Fibroblast of lung (primary cell): Measurements from ENCODE around the gene DNAJB6. TPM values are rescaled to one million over a fixed set of nuclear protein-coding genes. Genes with fewer than 3 reads are reported as not detected.

Experiments used
- DNase-seq, 2 donors: peaks; one replicate each; pipeline versions ENCODE4 v3.0.0 to v3.0.0-alpha.2; 2010; ENCODE audit warnings: low read depth in 2 of 2
- H2AFZ ChIP-seq: 2 replicates; pipeline ENCODE4 v1.5.1; 2012; ENCODE audit warnings: low read length, control low read depth, inconsistent platforms
- H3K27ac ChIP-seq: 2 replicates; pipeline ENCODE4 v1.5.1; 2011; ENCODE audit warnings: low read length, control low read depth; ENCODE audit not compliant: insufficient read depth
- H3K27me3 ChIP-seq: 2 replicates; pipeline ENCODE4 v1.5.1; 2011; ENCODE audit warnings: mild to moderate bottlenecking, low read length; ENCODE audit not compliant: control insufficient read depth, insufficient read depth
- H3K36me3 ChIP-seq: 2 replicates; pipeline ENCODE4 v1.5.1; 2011; ENCODE audit warnings: low read length; ENCODE audit not compliant: control insufficient read depth, insufficient read depth
- H3K4me1 ChIP-seq: 2 replicates; pipeline ENCODE4 v1.5.1; 2011; ENCODE audit warnings: low read length; ENCODE audit not compliant: control insufficient read depth, insufficient read depth; ENCODE audit errors: extremely low read depth
- H3K4me2 ChIP-seq: 2 replicates; pipeline ENCODE4 v1.5.1; 2011; ENCODE audit warnings: low read length, control low read depth; ENCODE audit not compliant: insufficient read depth; ENCODE audit errors: extremely low read depth
- H3K4me3 ChIP-seq, 4 experiments: fragments of 200-600 bp in 1 of 4; sonication (generic) in 1 of 4; replicated peaks in 1 of 4; 2 replicates each; pipeline ENCODE4 v1.5.1; 2011 to 2016; ENCODE audit warnings: low read length in 4 of 4, low read depth in 3 of 4, mild to moderate bottlenecking in 3 of 4, control low read depth in 2 of 4, inconsistent platforms in 1 of 4, mixed read lengths in 1 of 4; ENCODE audit not compliant: insufficient read depth in 1 of 4; ENCODE audit errors: control extremely low read depth in 1 of 4
- H3K79me2 ChIP-seq: 2 replicates; pipeline ENCODE4 v1.5.1; 2012; ENCODE audit warnings: mild to moderate bottlenecking, low read length, inconsistent platforms; ENCODE audit not compliant: control insufficient read depth, insufficient read depth
- H3K9ac ChIP-seq: 2 replicates; pipeline ENCODE4 v1.5.1; 2011; ENCODE audit warnings: mild to moderate bottlenecking, low read length, control low read depth; ENCODE audit not compliant: insufficient read depth
- H3K9me3 ChIP-seq: 2 replicates; pipeline ENCODE4 v1.5.1; 2012; ENCODE audit warnings: low read depth, low read length; ENCODE audit not compliant: control insufficient read depth, insufficient read depth
- H4K20me1 ChIP-seq: 2 replicates; pipeline ENCODE4 v1.5.1; 2011; ENCODE audit warnings: low read length; ENCODE audit not compliant: control insufficient read depth, insufficient read depth; ENCODE audit errors: extremely low read depth
- CTCF ChIP-seq, 2 donors: IDR thresholded peaks in 1 of 2; conservative IDR thresholded peaks in 1 of 2; 1 replicate in 1 of 2; 2 replicates in 1 of 2; pipeline ENCODE4 v1.5.1; 2011 to 2012; ENCODE audit warnings: low read length in 2 of 2, control low read depth in 1 of 2, inconsistent platforms in 1 of 2, low read depth in 1 of 2, mild to moderate bottlenecking in 1 of 2
- EZH2 ChIP-seq: IDR thresholded peaks from 2 replicates; pipeline ENCODE4 v1.5.1; 2012; ENCODE audit warnings: low read length, control low read depth, mild to moderate bottlenecking; ENCODE audit errors: missing control alignments
- polyA plus RNA-seq, 2 donors: library from polyadenylated mRNA; depleted of rRNA in 1 of 2; stranded (reverse) in 1 of 2; unstranded in 1 of 2; fragments of >200 nt; gene quantifications; 2 replicates each; pipeline ENCODE4 v1.2.1, GENCODE V29; 2011 to 2012; ENCODE audit warnings: missing spikeins in 1 of 2
- total RNA-seq: library from RNA; depleted of rRNA; stranded (reverse); fragments of >200 nt; gene quantifications from 2 replicates; pipeline ENCODE4 v1.2.1, GENCODE V29; 2014

DNAJB6 gene
- total and polyA plus RNA-seq, 2 donors (not counting 1 experiment from before 2014, with no cell fraction given) = 86.2 to 117 TPM

- H3K79me2 ChIP-seq = peaks cover 12% of the 10 kb centered on the region
- H3K4me2 ChIP-seq = no peak overlapping the region
Observed at GRCh38 chr7:157389951-157390730, 53.3 kb downstream of the DNAJB6 start.

GRCh38 chr7:157391036-157391710 lies 54.4 kb downstream of the DNAJB6 start:
- Histone ChIP-seq H3K27ac (no peak overlapping the region), H3K27me3 (no peaks in the 10 kb centered on the region), H3K79me2 (peaks cover 12% of the 10 kb centered on the region), H3K36me3 (peaks cover 14% of the 10 kb centered on the region), H3K4me2 (no peak overlapping the region), H3K9ac (no peak overlapping the region), H3K4me3 (no peak overlapping the region), H3K9me3 (no peaks in the 10 kb centered on the region), H2AFZ (no peak overlapping the region), H3K4me1 (no peaks in the 10 kb centered on the region), H4K20me1 (no peaks in the 10 kb centered on the region)
- no peak for TF ChIP-seq EZH2
- no peak for DNase-seq

More at GRCh38 chr7:157389951-157390730, 53.3 kb downstream of the DNAJB6 start:
- TF ChIP-seq EZH2 = no peak
- no peak for TF ChIP-seq CTCF (conservative IDR thresholded peaks at IDR 0.05 in 1 of 2, IDR thresholded peaks at IDR 0.05 in 1 of 2; ENCODE audit: low read depth in 1 of 2, low read length in 2 of 2)
- no peaks in the 10 kb centered on the region for H3K4me1 ChIP-seq
- peak; percentile 44 to 68 for DNase-seq
- H3K4me3 ChIP-seq = no peak overlapping the region
- peaks cover 14% of the 10 kb centered on the region for H3K36me3 ChIP-seq
- no peak overlapping the region for H2AFZ ChIP-seq
- H3K27me3 ChIP-seq = no peaks in the 10 kb centered on the region
- H3K9me3 ChIP-seq = no peaks in the 10 kb centered on the region
- no peak overlapping the region for H3K9ac ChIP-seq
- no peaks in the 10 kb centered on the region for H4K20me1 ChIP-seq
- no peak overlapping the region for H3K27ac ChIP-seq

DNA sequence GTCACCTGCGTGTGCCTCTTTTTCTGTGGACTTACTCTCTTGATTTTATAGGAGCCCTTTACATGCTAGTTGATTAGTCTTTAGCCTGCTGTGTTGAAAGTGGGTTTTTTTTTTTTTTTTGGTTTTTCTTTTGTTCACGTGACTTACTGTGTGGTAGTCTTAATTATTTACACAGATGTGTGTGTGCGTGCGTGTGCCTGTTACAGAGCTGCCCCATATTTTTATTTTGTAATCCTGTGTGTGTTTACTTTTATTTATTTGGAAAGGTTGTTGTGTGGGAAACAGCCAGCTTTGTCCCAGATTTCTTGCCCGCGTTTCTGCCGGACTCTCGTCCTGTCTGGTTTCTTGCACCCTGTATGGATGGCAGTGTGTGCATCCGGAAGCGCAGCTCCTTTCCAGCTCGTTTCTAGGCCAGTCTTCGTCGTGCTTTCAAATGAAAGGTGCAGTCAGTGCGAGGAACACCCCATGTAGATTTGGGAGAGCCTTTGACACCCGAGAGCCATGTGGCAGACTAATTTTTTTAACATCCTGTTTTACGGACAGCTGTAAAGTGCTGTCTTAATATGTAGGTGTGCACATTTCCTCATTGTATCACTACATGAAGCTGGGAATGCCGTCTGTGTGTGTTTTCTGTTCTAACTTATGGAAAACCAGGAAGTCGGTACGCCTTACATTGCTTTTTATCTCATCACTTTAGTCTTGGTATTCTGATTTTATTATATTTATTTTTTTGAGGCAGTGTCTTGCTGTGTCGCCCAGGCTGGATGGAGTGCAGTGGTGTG lies 55.6 kb downstream of the DNAJB6 start:
- TF ChIP-seq CTCF (conservative IDR thresholded peaks at IDR 0.05 in 1 of 2, IDR thresholded peaks at IDR 0.05 in 1 of 2; ENCODE audit: low read depth in 1 of 2, low read length in 2 of 2) (no peak), EZH2 (no peak)
- Histone ChIP-seq H3K4me2 (no peak overlapping the region), H2AFZ (no peak overlapping the region), H3K9ac (no peak overlapping the region), H3K36me3 (peaks cover 14% of the 10 kb centered on the region), H3K9me3 (no peaks in the 10 kb centered on the region), H3K4me3 (no peak overlapping the region), H3K79me2 (peaks cover 12% of the 10 kb centered on the region), H4K20me1 (no peaks in the 10 kb centered on the region), H3K27ac (no peak overlapping the region), H3K27me3 (no peaks in the 10 kb centered on the region), H3K4me1 (peaks cover 2% of the 10 kb centered on the region)
- no peak for DNase-seq
